Neural progenitor cell (in vitro differentiated cells): ENCODE results near the gene MASP1. TPM values are rescaled to one million over a fixed set of nuclear protein-coding genes. Genes with fewer than 3 reads are reported as not detected.

ENCODE experiments used
- DNase-seq: peaks from one replicate; pipeline ENCODE4 v3.0.0-alpha.2; 2016; ENCODE audit warnings: low spot score
- H2AFZ ChIP-seq: fragments of 200-600 bp; sonication (generic); replicated peaks from 2 replicates; pipeline ENCODE4 v1.6.1; 2016; ENCODE audit warnings: antibody characterized with exemption
- H3F3A ChIP-seq: fragments of 200-600 bp; sonication (generic); 2 replicates; pipeline ENCODE4 v1.6.1; 2016; ENCODE audit warnings: antibody characterized with exemption, low read depth
- H3K27ac ChIP-seq: fragments of 200-600 bp; sonication (generic); 2 replicates; pipeline ENCODE4 v1.5.1; 2016; ENCODE audit warnings: mild to moderate bottlenecking
- H3K27me3 ChIP-seq: fragments of 200-600 bp; sonication (generic); 2 replicates; pipeline ENCODE4 v1.6.1; 2016; ENCODE audit warnings: mild to moderate bottlenecking, moderate library complexity
- H3K36me3 ChIP-seq: fragments of 200-600 bp; sonication (generic); 2 replicates; pipeline ENCODE4 v1.5.1; 2016
- H3K4me1 ChIP-seq: fragments of 200-600 bp; sonication (generic); 2 replicates; pipeline ENCODE4 v1.6.1; 2016; ENCODE audit warnings: mixed run types
- H3K4me2 ChIP-seq: fragments of 200-600 bp; sonication (generic); 2 replicates; pipeline ENCODE4 v1.6.1; 2016
- H3K4me3 ChIP-seq: fragments of 200-600 bp; sonication (generic); 2 replicates; pipeline ENCODE4 v1.5.1; 2016
- H3K79me2 ChIP-seq: fragments of 200-600 bp; sonication (generic); 2 replicates; pipeline ENCODE4 v1.6.1; 2016; ENCODE audit warnings: low read depth
- H3K9ac ChIP-seq: fragments of 200-600 bp; sonication (generic); 2 replicates; pipeline ENCODE4 v1.6.1; 2016
- H3K9me3 ChIP-seq: fragments of 200-600 bp; sonication (generic); 2 replicates; pipeline ENCODE4 v1.5.1; 2016; ENCODE audit warnings: low read depth
- H4K20me1 ChIP-seq: fragments of 200-600 bp; sonication (generic); 2 replicates; pipeline ENCODE4 v1.6.1; 2016; ENCODE audit warnings: low read depth
- H3K27ac Mint-ChIP-seq: 3 replicates; pipeline ENCODE4 v1.8.0; 2021; ENCODE audit warnings: mixed read lengths
- H3K27me3 Mint-ChIP-seq: 2 replicates; pipeline ENCODE4 v1.8.0; 2022; ENCODE audit warnings: low read depth, mild to moderate bottlenecking, inconsistent platforms, moderate library complexity, mixed read lengths; ENCODE audit not compliant: insufficient read depth
- H3K36me3 Mint-ChIP-seq: 3 replicates; pipeline ENCODE4 v1.8.0; 2021; ENCODE audit warnings: mixed read lengths
- H3K4me1 Mint-ChIP-seq: 3 replicates; pipeline ENCODE4 v1.8.0; 2021; ENCODE audit warnings: mixed read lengths
- H3K4me3 Mint-ChIP-seq: 3 replicates; pipeline ENCODE4 v1.8.0; 2021; ENCODE audit warnings: mild to moderate bottlenecking, moderate library complexity, mixed read lengths
- H3K9me3 Mint-ChIP-seq: 3 replicates; pipeline ENCODE4 v1.8.0; 2020; ENCODE audit warnings: mixed read lengths
- EZH2 ChIP-seq: fragments of 200-600 bp; sonication (generic); IDR thresholded peaks from 2 replicates; pipeline ENCODE4 v1.6.1; 2017; ENCODE audit warnings: antibody characterized with exemption, mild to moderate bottlenecking, moderate library complexity
- EZH2phosphoT487 ChIP-seq: fragments of 200-600 bp; sonication (generic); IDR thresholded peaks from 2 replicates; pipeline ENCODE4 v1.6.1; 2017; ENCODE audit warnings: antibody characterized with exemption
- total RNA-seq: library from RNA; depleted of rRNA; stranded (reverse); fragments of >200 nt; gene quantifications from 2 replicates; pipeline ENCODE4 v1.2.3, GENCODE V29; 2015; ENCODE audit warnings: low replicate concordance
- TF ChIP-seq, protein P1 (sequence below): fragments of 200-600 bp; sonication (generic); IDR thresholded peaks from 2 replicates; pipeline ENCODE4 v1.5.1; 2017; ENCODE audit warnings: antibody characterized with exemption, mild to moderate bottlenecking

MASP1 gene
- total RNA-seq, 1 donor from 2014 or later = 3.3 TPM

DNA sequence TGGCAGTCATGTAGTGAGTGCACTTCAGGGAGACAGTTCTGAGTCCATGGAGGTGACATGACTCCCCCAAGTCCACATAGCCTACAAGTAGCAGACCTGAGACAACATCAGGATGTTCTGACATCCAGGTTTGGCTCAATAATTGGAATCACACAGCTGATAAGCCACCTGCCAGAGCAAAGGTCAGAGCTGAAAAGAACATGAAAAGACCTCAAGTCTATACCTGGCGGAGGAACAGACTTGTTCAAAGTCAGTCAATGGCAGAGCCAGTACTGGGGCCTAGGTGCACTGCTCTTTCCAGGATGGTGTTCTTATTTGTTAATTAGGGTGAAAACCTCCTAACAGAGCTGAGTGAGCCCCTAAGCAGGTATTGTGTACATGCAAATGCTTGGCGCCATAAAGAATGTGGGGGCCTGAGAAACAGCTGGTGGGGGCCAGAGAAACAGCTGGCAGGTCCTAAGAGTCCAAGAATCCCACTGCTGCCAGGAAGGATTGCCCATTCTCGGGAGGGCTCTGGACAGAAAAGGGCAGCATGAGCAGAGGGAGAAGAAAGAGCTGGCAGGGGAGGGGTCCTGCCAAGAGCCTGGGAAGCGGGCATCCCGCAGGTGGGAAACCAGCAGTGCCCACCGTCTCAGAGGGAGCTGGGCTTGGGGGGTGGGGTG lies 17.1 kb downstream of the MASP1 start:
- no peaks in the 10 kb centered on the region for H3K27me3 Mint-ChIP-seq
- Histone ChIP-seq H3K36me3 (no peaks in the 10 kb centered on the region), H3K27me3 (no peaks in the 10 kb centered on the region), H3K4me3 (no peak overlapping the region), H2AFZ (no peak overlapping the region), H3K27ac (no peak overlapping the region), H4K20me1 (no peaks in the 10 kb centered on the region), H3K79me2 (no peaks in the 10 kb centered on the region), H3K4me1 (peaks cover 29% of the 10 kb centered on the region), H3K4me2 (peak overlapping the region; percentile 71), H3K9ac (no peak overlapping the region), H3K9me3 (no peaks in the 10 kb centered on the region), H3F3A (peaks cover 7% of the 10 kb centered on the region)
- H3K36me3 Mint-ChIP-seq = peaks cover 2% of the 10 kb centered on the region
- peak overlapping the region; percentile 89 for H3K27ac Mint-ChIP-seq
- TF ChIP-seq, protein P1, sequence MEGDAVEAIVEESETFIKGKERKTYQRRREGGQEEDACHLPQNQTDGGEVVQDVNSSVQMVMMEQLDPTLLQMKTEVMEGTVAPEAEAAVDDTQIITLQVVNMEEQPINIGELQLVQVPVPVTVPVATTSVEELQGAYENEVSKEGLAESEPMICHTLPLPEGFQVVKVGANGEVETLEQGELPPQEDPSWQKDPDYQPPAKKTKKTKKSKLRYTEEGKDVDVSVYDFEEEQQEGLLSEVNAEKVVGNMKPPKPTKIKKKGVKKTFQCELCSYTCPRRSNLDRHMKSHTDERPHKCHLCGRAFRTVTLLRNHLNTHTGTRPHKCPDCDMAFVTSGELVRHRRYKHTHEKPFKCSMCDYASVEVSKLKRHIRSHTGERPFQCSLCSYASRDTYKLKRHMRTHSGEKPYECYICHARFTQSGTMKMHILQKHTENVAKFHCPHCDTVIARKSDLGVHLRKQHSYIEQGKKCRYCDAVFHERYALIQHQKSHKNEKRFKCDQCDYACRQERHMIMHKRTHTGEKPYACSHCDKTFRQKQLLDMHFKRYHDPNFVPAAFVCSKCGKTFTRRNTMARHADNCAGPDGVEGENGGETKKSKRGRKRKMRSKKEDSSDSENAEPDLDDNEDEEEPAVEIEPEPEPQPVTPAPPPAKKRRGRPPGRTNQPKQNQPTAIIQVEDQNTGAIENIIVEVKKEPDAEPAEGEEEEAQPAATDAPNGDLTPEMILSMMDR = no peak
- TF ChIP-seq EZH2 (no peak), EZH2phosphoT487 (no peak)
- no peak for DNase-seq
- H3K4me3 Mint-ChIP-seq = no peak overlapping the region
- peaks cover 13% of the 10 kb centered on the region for H3K9me3 Mint-ChIP-seq
- peaks cover 27% of the 10 kb centered on the region for H3K4me1 Mint-ChIP-seq

DNA sequence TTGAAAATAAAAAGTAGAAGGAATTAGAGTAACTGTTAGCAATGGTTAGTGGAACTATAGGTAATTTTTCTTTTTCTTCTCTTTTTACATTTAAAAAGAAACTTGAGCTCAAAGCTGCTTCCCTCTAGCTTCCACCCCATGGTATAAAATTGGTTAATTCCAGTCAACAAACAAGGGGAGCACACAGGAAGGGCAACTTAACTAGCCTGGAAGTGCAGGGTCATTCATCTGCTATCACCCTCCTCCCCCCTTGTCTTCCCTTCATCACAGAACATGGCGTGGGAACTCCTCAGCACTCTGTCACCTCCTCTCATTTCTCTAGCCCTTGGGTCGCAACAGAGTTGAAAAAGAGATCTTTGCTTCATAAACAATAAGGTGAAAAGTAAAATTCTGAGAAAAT lies 20.0 kb downstream of the MASP1 start:
- Mint-ChIP-seq H3K4me1 (peaks cover 24% of the 10 kb centered on the region), H3K27ac (no peak overlapping the region), H3K36me3 (peaks cover 3% of the 10 kb centered on the region), H3K4me3 (no peak overlapping the region), H3K9me3 (peaks cover 22% of the 10 kb centered on the region), H3K27me3 (no peaks in the 10 kb centered on the region)
- TF ChIP-seq, protein P1 = no peak
- TF ChIP-seq EZH2 (no peak), EZH2phosphoT487 (no peak)
- no peaks in the 10 kb centered on the region for H4K20me1 ChIP-seq
- peaks cover 24% of the 10 kb centered on the region for H3K4me1 ChIP-seq
- H3K36me3 ChIP-seq = no peaks in the 10 kb centered on the region
- H3K79me2 ChIP-seq = no peaks in the 10 kb centered on the region
- no peak overlapping the region for H3K27ac ChIP-seq
- no peak overlapping the region for H3K4me2 ChIP-seq
- H2AFZ ChIP-seq = no peak overlapping the region
- H3K9ac ChIP-seq = no peak overlapping the region
- H3K4me3 ChIP-seq = no peak overlapping the region
- H3F3A ChIP-seq = peaks cover 7% of the 10 kb centered on the region
- DNase-seq = no peak
- H3K27me3 ChIP-seq = no peaks in the 10 kb centered on the region
- peaks cover 3% of the 10 kb centered on the region for H3K9me3 ChIP-seq

DNA sequence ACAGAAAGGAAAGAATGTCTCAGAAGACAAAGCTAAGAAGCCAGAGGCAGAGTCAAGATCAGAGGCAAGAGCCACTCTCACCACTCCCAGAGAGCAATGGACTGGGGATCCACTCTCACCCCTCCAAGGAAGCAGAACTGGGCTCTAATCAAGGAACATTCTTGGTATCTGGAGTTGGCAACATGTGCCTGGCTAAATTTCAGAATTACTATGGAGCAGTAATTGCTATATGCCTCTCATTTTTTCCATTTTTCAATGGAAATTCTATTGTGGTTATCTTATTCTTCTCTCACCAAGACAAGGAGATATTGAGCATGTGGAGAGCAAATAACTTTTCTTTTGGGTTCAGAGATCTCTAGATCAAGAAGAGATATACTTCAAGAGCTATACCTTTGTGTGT lies 22.1 kb downstream of the MASP1 start:
- H3K36me3 ChIP-seq = no peaks in the 10 kb centered on the region
- DNase-seq = no peak
- H2AFZ ChIP-seq = no peak overlapping the region
- peaks cover 3% of the 10 kb centered on the region for H3K36me3 Mint-ChIP-seq
- peaks cover 4% of the 10 kb centered on the region for H3K4me1 ChIP-seq
- TF ChIP-seq, protein P1 = no peak
- TF ChIP-seq EZH2phosphoT487 = no peak
- TF ChIP-seq EZH2 = no peak
- H3K9me3 ChIP-seq = peaks cover 3% of the 10 kb centered on the region
- H3K9me3 Mint-ChIP-seq = peaks cover 22% of the 10 kb centered on the region
- no peaks in the 10 kb centered on the region for H3K27me3 ChIP-seq
- no peaks in the 10 kb centered on the region for H4K20me1 ChIP-seq
- H3K79me2 ChIP-seq = no peaks in the 10 kb centered on the region
- H3K27me3 Mint-ChIP-seq = no peaks in the 10 kb centered on the region
- no peak overlapping the region for H3K4me3 ChIP-seq
- no peak overlapping the region for H3K4me2 ChIP-seq
- no peak overlapping the region for H3K27ac ChIP-seq
- peaks cover 4% of the 10 kb centered on the region for H3F3A ChIP-seq
- peaks cover 12% of the 10 kb centered on the region for H3K4me1 Mint-ChIP-seq
- no peak overlapping the region for H3K9ac ChIP-seq
- H3K4me3 Mint-ChIP-seq = no peak overlapping the region
- no peak overlapping the region for H3K27ac Mint-ChIP-seq
